Germinal center (tissue), 1 donor: ENCODE measurements around the gene SART3.
"Not testable (repeated sequence)": the region's sequence is repeated elsewhere in the genome, so short reads cannot be mapped to it uniquely, and the experiment has no call there.

ENCODE experiments used
- DNase-seq: peaks from one replicate; pipeline ENCODE4 v3.0.0; 2012; ENCODE audit warnings: mixed read lengths, low spot score

The SART3 gene

GRCh38 chr12:108563136-108563803, 2.3 kb upstream of the SART3 start:
- peak; percentile 90 for DNase-seq

- DNase-seq = peak; percentile 99
These were observed 1.6 kb upstream of the SART3 start, which contains the start of gene ISCU for GRCh38 chr12:108562348-108563135. Gene ISCU, plus strand, starts transcription at chr12:108562596. Its CDS starts 27 bp downstream, at chr12:108562623.

- no peak for DNase-seq
These were observed 927 bp upstream of the SART3 start for GRCh38 chr12:108561852-108562347.

- no peak for DNase-seq
These were observed 652 bp downstream of the SART3 start for GRCh38 chr12:108560321-108560721.

GRCh38 chr12:108559748-108560147, 1.2 kb downstream of the SART3 start:
- DNase-seq = no peak

- DNase-seq = no peak
These were observed 1.8 kb downstream of the SART3 start for GRCh38 chr12:108559007-108559655.

- DNase-seq = not testable (repeated sequence)
These were observed 5.6 kb downstream of the SART3 start for GRCh38 chr12:108555383-108555782.

GRCh38 chr12:108553799-108554198, 7.2 kb downstream of the SART3 start:
- DNase-seq = no peak

GRCh38 chr12:108551535-108551934, 9.4 kb downstream of the SART3 start:
- DNase-seq = no peak

GRCh38 chr12:108548954-108549521, 11.9 kb downstream of the SART3 start:
- no peak for DNase-seq

GRCh38 chr12:108547686-108548085, 13.3 kb downstream of the SART3 start:
- no peak for DNase-seq

GRCh38 chr12:108543652-108544051, 17.3 kb downstream of the SART3 start:
- DNase-seq = no peak

- DNase-seq = no peak
These were observed 18.7 kb downstream of the SART3 start for GRCh38 chr12:108542320-108542719.

- no peak for DNase-seq
These were observed 22.3 kb downstream of the SART3 start for GRCh38 chr12:108538616-108539195.

GRCh38 chr12:108538146-108538545, 22.8 kb downstream of the SART3 start:
- no peak for DNase-seq

GRCh38 chr12:108531929-108532848, 28.8 kb downstream of the SART3 start:
- no peak for DNase-seq

- no peak for DNase-seq
These were observed 30.8 kb downstream of the SART3 start for GRCh38 chr12:108530161-108530560.

GRCh38 chr12:108527166-108527496, 33.8 kb downstream of the SART3 start:
- no peak for DNase-seq

- DNase-seq = no peak
These were observed 34.3 kb downstream of the SART3 start for GRCh38 chr12:108526482-108527165.

GRCh38 chr12:108525681-108526080, 35.3 kb downstream of the SART3 start:
- DNase-seq = no peak
